NCI-H2227 treated with DMSO at 0.1 percent for 48 hours (cell line): ENCODE results near the gene LY86.

Experiments used
- DNase-seq: peaks from one replicate; lab custom pipeline; 2025; lab: John Stamatoyannopoulos, UW

The LY86 gene

GRCh38 chr6:6588064-6588923 lies at the start of gene LY86:
TSS of gene LY86 (plus strand) at chr6:6588720. CDS start at chr6:6588735, 15 bp downstream.
- DNase-seq: no peak

GRCh38 chr6:6539036-6539435 lies 49.5 kb upstream of the LY86 start:
- no peak for DNase-seq

GRCh38 chr6:6542357-6542756 lies 46.2 kb upstream of the LY86 start:
- no peak for DNase-seq

- DNase-seq: no peak
These were observed 45.2 kb upstream of the LY86 start for GRCh38 chr6:6543181-6543879.

- DNase-seq: no peak
These were observed 42.8 kb upstream of the LY86 start for GRCh38 chr6:6545616-6546317.

GRCh38 chr6:6546318-6547109 lies 42.0 kb upstream of the LY86 start:
- DNase-seq: peak; percentile 58

GRCh38 chr6:6547110-6547879 lies 41.2 kb upstream of the LY86 start:
- peak; percentile 86 for DNase-seq

GRCh38 chr6:6556161-6556737 lies 32.3 kb upstream of the LY86 start:
- DNase-seq: no peak

GRCh38 chr6:6556738-6557503 lies 31.6 kb upstream of the LY86 start:
- DNase-seq: peak; percentile 19

- DNase-seq: no peak
These were observed 31.0 kb upstream of the LY86 start for GRCh38 chr6:6557504-6557839.

- DNase-seq: no peak
These were observed 30.6 kb upstream of the LY86 start for GRCh38 chr6:6557886-6558285.

- no peak for DNase-seq
These were observed 28.4 kb upstream of the LY86 start for GRCh38 chr6:6559994-6560570.

GRCh38 chr6:6560909-6561308 lies 27.6 kb upstream of the LY86 start:
- DNase-seq: no peak

- no peak for DNase-seq
These were observed 24.4 kb upstream of the LY86 start for GRCh38 chr6:6564154-6564553.

- no peak for DNase-seq
These were observed 23.5 kb upstream of the LY86 start for GRCh38 chr6:6565069-6565468.

GRCh38 chr6:6565488-6565887 lies 23.0 kb upstream of the LY86 start:
- no peak for DNase-seq

- no peak for DNase-seq
These were observed 21.8 kb upstream of the LY86 start for GRCh38 chr6:6566766-6567165.

- DNase-seq: no peak
These were observed 19.3 kb upstream of the LY86 start for GRCh38 chr6:6569096-6569810.

- no peak for DNase-seq
These were observed 18.7 kb upstream of the LY86 start for GRCh38 chr6:6569811-6570164.
